ENCODE measurements around the gene PAIP2B.

Gene PAIP2B

GRCh38 chr2:71226965-71227560, at the start of gene PAIP2B:
Gene PAIP2B, minus strand, starts transcription at chr2:71227103. Its CDS starts 24,514 bp downstream, at chr2:71202589.
- H3K27ac Mint-ChIP-seq: peak within 1 kb of the TSS; percentile 86
- H3K4me1 Mint-ChIP-seq (ENCODE audit: low read depth): peaks cover 9% of the 10 kb centered on the region
- peak; percentile 98 for DNase-seq (ENCODE audit: low spot score)
- no peaks in the 10 kb centered on the region for H3K9me3 Mint-ChIP-seq
- no peaks in the 10 kb centered on the region for H3K36me3 Mint-ChIP-seq (ENCODE audit: low read depth)
- H3K27me3 Mint-ChIP-seq (ENCODE audit: low read depth): peaks cover 16% of the 10 kb centered on the region
- H3K4me3 Mint-ChIP-seq: peak within 1 kb of the TSS; percentile 97

DNA sequence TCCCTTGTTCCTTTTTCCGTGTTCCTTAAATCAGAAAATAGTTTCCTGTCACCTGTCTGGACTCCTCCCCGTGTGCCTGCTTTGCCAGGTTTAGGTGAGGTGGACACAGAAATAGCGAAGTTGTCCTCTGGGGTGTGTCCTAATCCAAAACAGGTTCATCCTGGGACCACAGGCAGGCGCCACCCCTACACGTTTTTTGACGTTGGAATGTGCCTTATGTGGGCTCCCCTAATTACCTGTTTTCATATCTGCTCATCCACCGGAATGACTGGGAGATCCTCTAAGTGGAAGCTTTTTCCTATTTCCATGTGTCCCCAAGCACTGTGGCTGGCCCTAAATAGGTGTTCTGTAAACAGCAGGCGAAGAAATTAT, 49.0 kb upstream of the PAIP2B start:
- Mint-ChIP-seq H3K36me3 (ENCODE audit: low read depth) (no peaks in the 10 kb centered on the region), H3K27me3 (ENCODE audit: low read depth) (peaks cover 74% of the 10 kb centered on the region), H3K9me3 (no peaks in the 10 kb centered on the region), H3K27ac (no peak overlapping the region), H3K4me1 (ENCODE audit: low read depth) (peaks cover 7% of the 10 kb centered on the region), H3K4me3 (peak overlapping the region; percentile 57)
- no peak for DNase-seq (ENCODE audit: low spot score)

DNA sequence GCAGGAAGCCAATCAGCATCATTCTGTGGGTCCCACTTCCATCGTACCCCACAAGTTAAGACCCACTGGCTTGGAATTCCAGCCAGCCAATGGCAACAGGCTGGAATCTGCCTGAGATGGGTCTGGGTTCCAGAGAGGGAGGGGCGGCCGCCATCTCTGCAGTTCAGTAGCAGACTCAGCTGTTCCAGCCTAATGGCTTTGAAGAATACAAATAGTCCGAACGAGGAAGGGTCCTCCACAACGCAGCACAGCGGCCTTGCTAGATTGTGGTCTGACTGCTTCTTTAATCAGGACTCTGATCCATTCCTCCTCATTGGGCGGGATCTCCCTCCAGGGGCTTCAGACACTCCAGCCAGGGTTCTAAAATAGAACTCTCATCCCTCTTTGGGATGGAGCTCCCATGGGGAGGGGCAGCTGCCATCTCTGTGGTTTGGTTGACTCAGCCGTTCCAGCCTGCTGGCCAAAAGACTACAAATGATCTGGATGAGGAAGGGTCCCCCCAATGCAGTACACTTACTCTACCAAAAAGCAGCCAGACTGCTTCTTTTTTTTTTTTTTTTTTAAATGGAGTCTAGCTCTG, 42.7 kb upstream of the PAIP2B start:
- no peak overlapping the region for H3K27ac Mint-ChIP-seq
- H3K9me3 Mint-ChIP-seq: no peaks in the 10 kb centered on the region
- H3K27me3 Mint-ChIP-seq (ENCODE audit: low read depth): peaks cover 31% of the 10 kb centered on the region
- H3K4me3 Mint-ChIP-seq: no peak overlapping the region
- no peaks in the 10 kb centered on the region for H3K4me1 Mint-ChIP-seq (ENCODE audit: low read depth)
- no peak for DNase-seq (ENCODE audit: low spot score)
- H3K36me3 Mint-ChIP-seq (ENCODE audit: low read depth): no peaks in the 10 kb centered on the region

GRCh38 chr2:71263386-71263785, 36.5 kb upstream of the PAIP2B start:
- DNase-seq (ENCODE audit: low spot score): no peak
- no peaks in the 10 kb centered on the region for H3K9me3 Mint-ChIP-seq
- no peak overlapping the region for H3K27ac Mint-ChIP-seq
- H3K27me3 Mint-ChIP-seq (ENCODE audit: low read depth): peaks cover 10% of the 10 kb centered on the region
- H3K36me3 Mint-ChIP-seq (ENCODE audit: low read depth): no peaks in the 10 kb centered on the region
- H3K4me3 Mint-ChIP-seq: no peak overlapping the region
- no peaks in the 10 kb centered on the region for H3K4me1 Mint-ChIP-seq (ENCODE audit: low read depth)

DNA sequence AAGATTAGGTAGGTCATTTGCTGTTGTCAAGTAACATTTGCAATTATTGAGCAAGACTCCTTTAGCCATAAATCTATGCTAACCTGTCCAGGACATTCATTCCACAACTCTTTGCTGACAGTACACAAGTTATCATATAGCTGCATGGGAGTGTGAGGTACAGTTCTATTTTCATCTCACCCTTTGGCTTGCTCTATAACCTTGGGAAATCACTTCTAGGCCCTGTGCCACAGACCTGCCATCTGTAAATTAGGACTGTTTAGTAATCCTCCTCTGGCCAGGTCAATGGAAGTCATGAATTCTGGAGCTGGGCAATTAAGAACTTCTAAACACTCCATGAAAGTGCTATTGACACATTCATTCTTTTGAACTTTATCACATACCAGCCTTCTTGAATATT, 34.6 kb upstream of the PAIP2B start:
- Mint-ChIP-seq H3K36me3 (ENCODE audit: low read depth) (no peaks in the 10 kb centered on the region), H3K4me1 (ENCODE audit: low read depth) (no peaks in the 10 kb centered on the region), H3K27ac (no peak overlapping the region), H3K27me3 (ENCODE audit: low read depth) (peaks cover 17% of the 10 kb centered on the region), H3K9me3 (no peaks in the 10 kb centered on the region), H3K4me3 (no peak overlapping the region)
- no peak for DNase-seq (ENCODE audit: low spot score)

- DNase-seq (ENCODE audit: low spot score): no peak
- Mint-ChIP-seq H3K9me3 (no peaks in the 10 kb centered on the region), H3K27ac (no peak overlapping the region), H3K36me3 (ENCODE audit: low read depth) (no peaks in the 10 kb centered on the region), H3K4me3 (no peak overlapping the region), H3K27me3 (ENCODE audit: low read depth) (peaks cover 19% of the 10 kb centered on the region), H3K4me1 (ENCODE audit: low read depth) (no peaks in the 10 kb centered on the region)
Observed at GRCh38 chr2:71256421-71256820, 29.5 kb upstream of the PAIP2B start.

- H3K27ac Mint-ChIP-seq: no peak overlapping the region
- H3K27me3 Mint-ChIP-seq (ENCODE audit: low read depth): peaks cover 22% of the 10 kb centered on the region
- H3K36me3 Mint-ChIP-seq (ENCODE audit: low read depth): no peaks in the 10 kb centered on the region
- no peak overlapping the region for H3K4me3 Mint-ChIP-seq
- DNase-seq (ENCODE audit: low spot score): no peak
- H3K4me1 Mint-ChIP-seq (ENCODE audit: low read depth): no peaks in the 10 kb centered on the region
- no peaks in the 10 kb centered on the region for H3K9me3 Mint-ChIP-seq
Observed at GRCh38 chr2:71254776-71255175, 27.9 kb upstream of the PAIP2B start.

DNA sequence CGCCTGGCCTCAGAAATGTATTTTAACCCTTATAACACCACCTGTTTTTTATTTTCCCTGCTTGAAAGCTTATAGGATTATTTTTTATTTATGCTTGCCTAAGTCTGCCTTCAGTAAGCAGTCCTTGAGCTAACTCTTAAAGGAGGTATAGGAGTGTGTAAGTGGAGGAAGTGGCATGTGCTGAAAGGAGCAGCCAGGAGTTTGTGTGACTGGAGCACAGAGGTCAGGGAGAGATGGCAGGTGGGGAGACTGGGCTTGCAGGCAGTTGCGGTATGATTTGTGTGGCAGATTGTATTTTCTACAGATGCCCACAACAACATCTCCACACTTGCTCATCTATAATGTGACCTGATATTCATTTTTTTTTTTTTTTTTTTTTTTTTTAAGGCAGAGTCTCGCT, 27.2 kb upstream of the PAIP2B start:
- no peak overlapping the region for H3K4me3 Mint-ChIP-seq
- peaks cover 24% of the 10 kb centered on the region for H3K27me3 Mint-ChIP-seq (ENCODE audit: low read depth)
- no peaks in the 10 kb centered on the region for H3K4me1 Mint-ChIP-seq (ENCODE audit: low read depth)
- H3K27ac Mint-ChIP-seq: no peak overlapping the region
- no peaks in the 10 kb centered on the region for H3K9me3 Mint-ChIP-seq
- H3K36me3 Mint-ChIP-seq (ENCODE audit: low read depth): no peaks in the 10 kb centered on the region
- DNase-seq (ENCODE audit: low spot score): no peak

DNA sequence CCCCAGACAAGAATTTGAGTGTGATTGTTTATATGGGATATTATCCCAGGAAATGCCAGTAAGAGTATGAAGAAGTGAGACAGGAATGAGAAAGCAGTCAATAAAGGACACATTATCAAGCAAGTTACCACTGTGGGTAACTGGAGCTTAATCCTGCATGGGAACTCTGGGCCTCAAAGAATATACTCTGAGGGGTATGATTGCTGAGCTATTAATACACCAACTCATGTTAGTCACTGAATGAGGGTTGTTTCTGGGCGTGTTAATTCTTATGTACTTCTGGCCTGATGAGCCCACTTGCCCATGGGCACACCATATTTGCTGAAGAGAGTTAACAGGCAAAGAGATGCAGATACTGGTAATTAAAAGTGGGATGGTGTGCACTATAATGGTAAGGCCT, 26.6 kb upstream of the PAIP2B start:
- no peaks in the 10 kb centered on the region for H3K9me3 Mint-ChIP-seq
- no peak overlapping the region for H3K4me3 Mint-ChIP-seq
- H3K27me3 Mint-ChIP-seq (ENCODE audit: low read depth): peaks cover 25% of the 10 kb centered on the region

DNA sequence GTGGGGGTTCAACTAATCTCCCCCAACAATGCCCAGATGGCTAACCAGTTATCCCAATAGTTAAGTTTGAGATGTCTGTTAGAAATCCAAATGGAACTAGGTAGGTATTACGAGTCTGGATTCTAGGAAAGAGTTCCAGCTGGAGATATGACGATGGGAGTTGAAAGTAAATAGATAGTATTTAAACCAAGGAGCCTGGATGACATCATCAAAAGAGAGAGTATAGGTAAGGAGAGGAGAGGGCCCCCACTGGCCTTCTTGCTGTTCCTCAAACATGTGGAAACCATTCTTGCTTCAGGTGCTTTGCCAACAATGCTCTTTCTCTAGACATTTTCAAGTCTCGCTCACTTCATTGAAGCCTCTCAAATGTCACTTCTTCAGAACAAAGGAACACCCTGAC, 26.0 kb upstream of the PAIP2B start:
- Mint-ChIP-seq H3K9me3 (no peaks in the 10 kb centered on the region), H3K27me3 (ENCODE audit: low read depth) (peaks cover 28% of the 10 kb centered on the region), H3K36me3 (ENCODE audit: low read depth) (no peaks in the 10 kb centered on the region), H3K4me1 (ENCODE audit: low read depth) (no peaks in the 10 kb centered on the region), H3K27ac (no peak overlapping the region), H3K4me3 (no peak overlapping the region)
- DNase-seq (ENCODE audit: low spot score): no peak

More for the DNA sequence above, 26.6 kb upstream of the PAIP2B start:
- Mint-ChIP-seq H3K27ac (no peak overlapping the region), H3K4me1 (ENCODE audit: low read depth) (no peaks in the 10 kb centered on the region), H3K36me3 (ENCODE audit: low read depth) (no peaks in the 10 kb centered on the region)
- no peak for DNase-seq (ENCODE audit: low spot score)

DNA sequence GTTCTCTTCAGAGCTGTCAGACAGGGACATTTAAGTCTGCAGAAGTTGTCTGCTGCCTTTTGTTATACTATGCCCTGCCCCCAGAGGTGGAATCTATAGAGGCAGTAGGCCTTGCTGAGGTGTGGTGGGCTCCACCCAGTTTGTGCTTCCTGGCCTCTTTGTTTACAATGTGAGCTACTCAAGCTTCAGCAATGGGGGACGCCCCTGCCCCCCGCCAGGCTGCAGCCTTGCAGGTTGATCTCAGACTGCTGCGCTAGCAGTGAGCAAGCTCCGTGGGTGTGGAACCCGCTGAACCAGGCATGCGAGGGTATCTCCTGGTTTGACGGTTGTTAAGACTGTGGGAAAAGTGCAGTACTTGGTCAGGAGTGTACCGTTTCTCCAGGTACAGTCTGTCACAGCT, 24.0 kb upstream of the PAIP2B start:
- H3K4me3 Mint-ChIP-seq: no peak overlapping the region
- H3K9me3 Mint-ChIP-seq: no peaks in the 10 kb centered on the region
- H3K4me1 Mint-ChIP-seq (ENCODE audit: low read depth): no peaks in the 10 kb centered on the region
- H3K36me3 Mint-ChIP-seq (ENCODE audit: low read depth): no peaks in the 10 kb centered on the region
- DNase-seq (ENCODE audit: low spot score): no peak
- H3K27me3 Mint-ChIP-seq (ENCODE audit: low read depth): peaks cover 25% of the 10 kb centered on the region
- no peak overlapping the region for H3K27ac Mint-ChIP-seq

- Mint-ChIP-seq H3K4me1 (ENCODE audit: low read depth) (no peaks in the 10 kb centered on the region), H3K36me3 (ENCODE audit: low read depth) (no peaks in the 10 kb centered on the region), H3K27me3 (ENCODE audit: low read depth) (peaks cover 23% of the 10 kb centered on the region), H3K9me3 (no peaks in the 10 kb centered on the region), H3K27ac (no peak overlapping the region), H3K4me3 (no peak overlapping the region)
- no peak for DNase-seq (ENCODE audit: low spot score)
Observed at GRCh38 chr2:71244302-71244660, 17.4 kb upstream of the PAIP2B start.

DNA sequence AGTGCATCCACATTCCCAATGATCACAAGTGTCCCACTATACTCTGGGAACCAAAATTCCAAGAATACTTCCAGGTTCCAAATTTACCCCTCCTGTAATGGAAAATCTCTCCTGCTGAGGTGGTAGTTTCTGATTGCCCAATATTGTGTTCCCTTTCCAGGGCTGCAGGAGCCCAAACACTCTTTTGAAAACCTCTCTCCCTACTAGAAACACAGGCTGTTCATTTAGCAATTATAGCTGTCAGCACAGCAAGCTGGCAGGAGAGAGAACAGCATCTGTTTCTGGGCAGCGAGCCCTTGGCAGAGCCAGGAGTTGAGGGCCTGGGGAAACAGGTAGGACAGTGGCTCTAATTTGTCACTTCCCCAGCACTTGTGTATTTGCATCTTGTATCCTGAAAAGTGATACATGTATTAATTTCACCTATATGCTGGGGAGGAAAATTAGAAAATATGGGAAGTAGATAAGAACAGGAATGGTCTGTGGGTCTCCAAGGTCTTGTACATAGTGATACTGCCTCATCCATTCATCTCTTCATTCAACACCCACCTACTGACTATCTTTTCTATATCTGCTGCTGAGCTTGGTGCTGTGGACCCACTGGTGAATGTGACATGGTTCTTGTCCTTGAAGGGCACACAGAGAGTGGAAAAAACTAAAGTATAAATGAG, 16.9 kb upstream of the PAIP2B start:
- Mint-ChIP-seq H3K27me3 (ENCODE audit: low read depth) (peaks cover 21% of the 10 kb centered on the region), H3K27ac (no peak overlapping the region), H3K4me1 (ENCODE audit: low read depth) (no peaks in the 10 kb centered on the region), H3K4me3 (no peak overlapping the region), H3K9me3 (no peaks in the 10 kb centered on the region), H3K36me3 (ENCODE audit: low read depth) (no peaks in the 10 kb centered on the region)
- DNase-seq (ENCODE audit: low spot score): no peak

- no peak for DNase-seq (ENCODE audit: low spot score)
- no peak overlapping the region for H3K27ac Mint-ChIP-seq
- H3K36me3 Mint-ChIP-seq (ENCODE audit: low read depth): no peaks in the 10 kb centered on the region
- H3K4me1 Mint-ChIP-seq (ENCODE audit: low read depth): no peaks in the 10 kb centered on the region
- no peak overlapping the region for H3K4me3 Mint-ChIP-seq
- no peaks in the 10 kb centered on the region for H3K9me3 Mint-ChIP-seq
- peaks cover 20% of the 10 kb centered on the region for H3K27me3 Mint-ChIP-seq (ENCODE audit: low read depth)
Observed at GRCh38 chr2:71240794-71241193, 13.9 kb upstream of the PAIP2B start.

GRCh38 chr2:71238089-71238488, 11.2 kb upstream of the PAIP2B start:
- Mint-ChIP-seq H3K27me3 (ENCODE audit: low read depth) (peaks cover 21% of the 10 kb centered on the region), H3K4me1 (ENCODE audit: low read depth) (no peaks in the 10 kb centered on the region), H3K27ac (no peak overlapping the region)

More at GRCh38 chr2:71238089-71238488, 11.2 kb upstream of the PAIP2B start:
- no peak overlapping the region for H3K4me3 Mint-ChIP-seq
- H3K9me3 Mint-ChIP-seq: no peaks in the 10 kb centered on the region
- no peak for DNase-seq (ENCODE audit: low spot score)
- no peaks in the 10 kb centered on the region for H3K36me3 Mint-ChIP-seq (ENCODE audit: low read depth)
